ENCODE data around the gene TMC8. TPM values are rescaled to one million over a fixed set of nuclear protein-coding genes. Genes with fewer than 3 reads are reported as not detected.

TMC8 gene
- polyA plus RNA-seq, 3 donors, result 13.3 to 151 (median 15.1) TPM

DNA sequence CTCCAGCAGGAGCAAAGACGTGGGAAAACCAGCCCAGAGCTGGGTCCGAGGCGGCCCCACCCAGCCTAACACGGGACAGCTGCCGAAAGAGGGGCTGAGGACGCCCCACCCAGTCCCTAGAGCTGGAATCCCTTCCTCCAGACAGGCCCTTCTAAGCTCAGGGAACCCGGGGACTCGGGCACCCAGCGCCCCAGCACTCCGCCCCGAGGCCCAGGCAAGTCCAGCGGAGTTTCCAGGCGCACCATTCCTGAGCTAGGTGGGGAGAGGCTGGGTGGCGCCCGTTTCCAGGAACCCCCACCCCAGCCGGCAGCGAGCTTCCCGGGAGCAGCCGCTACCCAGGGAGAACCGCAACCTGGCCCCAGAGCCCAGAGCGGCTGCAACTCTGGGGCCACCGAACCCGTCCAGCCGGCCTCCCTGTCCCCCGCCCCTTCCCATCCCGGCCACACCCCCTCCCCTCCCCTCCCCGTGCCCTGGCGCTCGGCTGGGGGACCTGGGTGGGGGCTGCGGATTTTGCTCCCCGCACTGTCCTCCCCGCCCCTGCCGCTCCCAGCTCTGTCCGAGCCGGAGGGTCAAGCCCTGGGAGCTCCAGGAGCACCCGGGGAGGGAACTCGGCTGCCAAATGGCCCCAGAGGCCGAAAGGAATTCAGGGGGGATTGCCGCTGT lies 2.6 kb upstream of the TMC8 start:
- WGBS (ENCODE audit: insufficient coverage), result under 1% methylated on average over 21 of the region's 39 CpGs
- intact Hi-C loops (cut with micrococcal nuclease), result loop anchor here (2.0 to 5.0 kb wide), 2 partner anchors 15 to 44 kb away; no protein-coding TSS in a partner anchor
- no peak for DNase-seq

DNA sequence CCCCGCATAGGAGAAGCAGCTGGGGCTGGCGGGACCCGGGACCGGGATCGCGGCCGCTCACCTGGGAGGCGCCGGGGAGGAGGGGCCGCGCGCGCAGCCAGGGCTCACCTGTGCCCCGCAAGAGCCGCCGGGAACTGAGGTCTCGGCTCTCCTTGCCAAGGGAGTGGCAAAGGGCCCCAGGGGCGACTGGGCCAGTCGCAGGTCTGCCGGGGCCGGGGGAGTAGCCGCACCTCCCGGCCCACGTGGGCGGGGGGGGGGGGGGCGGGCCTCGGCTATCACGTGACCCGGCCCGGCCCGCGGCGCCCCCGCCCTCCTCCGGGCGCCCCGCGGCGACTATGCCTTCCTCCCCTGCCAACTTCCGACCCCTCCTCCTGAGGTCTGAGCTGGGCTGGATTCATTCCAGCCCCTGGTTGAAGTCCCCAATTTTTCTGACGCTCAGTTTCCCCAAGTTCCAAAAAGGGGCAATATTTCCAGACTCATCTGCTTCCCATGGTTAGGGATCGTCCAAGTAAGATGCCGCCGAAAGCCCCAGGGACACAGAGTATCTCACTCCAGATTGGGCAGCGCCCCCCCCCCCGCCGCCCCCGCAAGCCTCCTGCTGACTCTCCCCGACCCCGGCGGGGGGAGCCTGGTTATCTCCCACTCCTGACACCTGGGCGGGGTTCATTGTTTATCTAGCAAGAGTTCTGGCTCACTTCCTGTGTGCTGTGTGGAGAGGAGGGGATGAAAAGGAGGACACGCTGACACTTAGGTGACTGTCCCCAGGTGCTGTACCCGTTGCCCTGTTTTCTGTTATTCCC lies 1.8 kb upstream of the TMC8 start, which contains the start of gene TMC6:
TMC6 (minus strand) TSS at position 205 of the 800 bp plus-strand sequence. CDS start 1,923 bp downstream, outside the sequence.
- peaks cover 82 to 93% of the 10 kb centered on the region in 2 donors for H3K4me1 ChIP-seq (ENCODE audit: control insufficient read depth in 1 of 2, insufficient read depth in 2 of 2, low read length in 2 of 2)
- H3K9ac ChIP-seq (ENCODE audit: insufficient read depth, low read length, poor library complexity, severe bottlenecking), result peak within 1 kb of the TSS; percentile 70
- Mint-ChIP-seq H3K4me3 (peak within 1 kb of the TSS; percentile 89 to 94), H3K27me3 (ENCODE audit: low read depth in 3 of 3) (peaks cover 0 to under 1% (median 0%) of the 10 kb centered on the region in 3 donors), H3K27ac (peak within 1 kb of the TSS; percentile 89 to 95 (median 93)), H3K36me3 (peaks cover 15 to 21% of the 10 kb centered on the region in 2 donors), H3K9me3 (no peaks in the 10 kb centered on the region), H3K4me1 (peaks cover 71% of the 10 kb centered on the region)
- no peaks in the 10 kb centered on the region for H3K9me3 ChIP-seq (replicated peaks in 1 of 2; ENCODE audit: control insufficient read depth in 1 of 2, insufficient read depth in 1 of 2, low read length in 2 of 2)
- peak within 1 kb of the TSS; percentile 71 to 96 (median 95) for H3K4me3 ChIP-seq (replicated peaks in 1 of 3; ENCODE audit: low read depth in 2 of 3, low read length in 3 of 3)
- peak within 1 kb of the TSS; percentile 85 to 93 for H3K27ac ChIP-seq (ENCODE audit: low read depth in 1 of 2, low read length in 2 of 2)
- H3K4me2 ChIP-seq (replicated peaks; ENCODE audit: extremely low read depth, low read length, poor library complexity, severe bottlenecking), result peak within 1 kb of the TSS; percentile 100
- peak in 2 of 3 donors; percentile 47 to 53 for DNase-seq
- no peaks in the 10 kb centered on the region for H3K27me3 ChIP-seq (ENCODE audit: control insufficient read depth in 2 of 2, insufficient read depth in 2 of 2, low read length in 2 of 2)
- peaks cover 57% of the 10 kb centered on the region for H4K20me1 ChIP-seq (ENCODE audit: insufficient read depth, low read length)
- intact Hi-C loops (cut with micrococcal nuclease), result loop anchor here in 1 of 2 donors (5.0 kb wide), 1 partner anchor 44 kb away; no protein-coding TSS in a partner anchor
- 0% methylated on average over 27 of the region's 54 CpGs for WGBS (ENCODE audit: insufficient coverage)
- TF ChIP-seq, protein P1, sequence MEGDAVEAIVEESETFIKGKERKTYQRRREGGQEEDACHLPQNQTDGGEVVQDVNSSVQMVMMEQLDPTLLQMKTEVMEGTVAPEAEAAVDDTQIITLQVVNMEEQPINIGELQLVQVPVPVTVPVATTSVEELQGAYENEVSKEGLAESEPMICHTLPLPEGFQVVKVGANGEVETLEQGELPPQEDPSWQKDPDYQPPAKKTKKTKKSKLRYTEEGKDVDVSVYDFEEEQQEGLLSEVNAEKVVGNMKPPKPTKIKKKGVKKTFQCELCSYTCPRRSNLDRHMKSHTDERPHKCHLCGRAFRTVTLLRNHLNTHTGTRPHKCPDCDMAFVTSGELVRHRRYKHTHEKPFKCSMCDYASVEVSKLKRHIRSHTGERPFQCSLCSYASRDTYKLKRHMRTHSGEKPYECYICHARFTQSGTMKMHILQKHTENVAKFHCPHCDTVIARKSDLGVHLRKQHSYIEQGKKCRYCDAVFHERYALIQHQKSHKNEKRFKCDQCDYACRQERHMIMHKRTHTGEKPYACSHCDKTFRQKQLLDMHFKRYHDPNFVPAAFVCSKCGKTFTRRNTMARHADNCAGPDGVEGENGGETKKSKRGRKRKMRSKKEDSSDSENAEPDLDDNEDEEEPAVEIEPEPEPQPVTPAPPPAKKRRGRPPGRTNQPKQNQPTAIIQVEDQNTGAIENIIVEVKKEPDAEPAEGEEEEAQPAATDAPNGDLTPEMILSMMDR (IDR thresholded peaks at IDR 0.05), result no peak
- H3K79me2 ChIP-seq (ENCODE audit: insufficient read depth, low read length), result peaks cover 95% of the 10 kb centered on the region
- peak within 1 kb of the TSS; percentile 67 for H2AFZ ChIP-seq (ENCODE audit: insufficient read depth, low read depth, low read length, poor library complexity, severe bottlenecking)
- H3K36me3 ChIP-seq (replicated peaks in 1 of 2; ENCODE audit: control insufficient read depth in 1 of 2, insufficient read depth in 2 of 2, low read length in 2 of 2), result peaks cover 21 to 22% of the 10 kb centered on the region in 2 donors

More for the DNA sequence above, 2.6 kb upstream of the TMC8 start:
- peak overlapping the region; percentile 85 to 93 (median 92) for H3K27ac Mint-ChIP-seq
- TF ChIP-seq, protein P1 (IDR thresholded peaks at IDR 0.05), result no peak
- Histone ChIP-seq H3K9me3 (replicated peaks in 1 of 2; ENCODE audit: control insufficient read depth in 1 of 2, insufficient read depth in 1 of 2, low read length in 2 of 2) (no peaks in the 10 kb centered on the region), H3K4me1 (ENCODE audit: control insufficient read depth in 1 of 2, insufficient read depth in 2 of 2, low read length in 2 of 2) (peaks cover 77 to 86% of the 10 kb centered on the region in 2 donors), H3K4me2 (replicated peaks; ENCODE audit: extremely low read depth, low read length, poor library complexity, severe bottlenecking) (peak overlapping the region; percentile 100), H2AFZ (ENCODE audit: insufficient read depth, low read depth, low read length, poor library complexity, severe bottlenecking) (peak overlapping the region; percentile 67), H3K36me3 (replicated peaks in 1 of 2; ENCODE audit: control insufficient read depth in 1 of 2, insufficient read depth in 2 of 2, low read length in 2 of 2) (peaks cover 21 to 22% of the 10 kb centered on the region in 2 donors), H3K27ac (ENCODE audit: low read depth in 1 of 2, low read length in 2 of 2) (peak overlapping the region; percentile 85 to 93), H3K9ac (ENCODE audit: insufficient read depth, low read length, poor library complexity, severe bottlenecking) (peak overlapping the region; percentile 70), H3K79me2 (ENCODE audit: insufficient read depth, low read length) (peaks cover 94% of the 10 kb centered on the region), H3K4me3 (replicated peaks in 1 of 3; ENCODE audit: low read depth in 2 of 3, low read length in 3 of 3) (peak overlapping the region; percentile 71 to 96 (median 95)), H3K27me3 (ENCODE audit: control insufficient read depth in 2 of 2, insufficient read depth in 2 of 2, low read length in 2 of 2) (no peaks in the 10 kb centered on the region), H4K20me1 (ENCODE audit: insufficient read depth, low read length) (peaks cover 57% of the 10 kb centered on the region)
- peaks cover 68% of the 10 kb centered on the region for H3K4me1 Mint-ChIP-seq
- peaks cover 18 to 21% of the 10 kb centered on the region in 2 donors for H3K36me3 Mint-ChIP-seq
- peak overlapping the region; percentile 89 to 90 for H3K4me3 Mint-ChIP-seq
- H3K9me3 Mint-ChIP-seq, result no peaks in the 10 kb centered on the region
- peaks cover 0 to 4% (median 0%) of the 10 kb centered on the region in 3 donors for H3K27me3 Mint-ChIP-seq (ENCODE audit: low read depth in 3 of 3)
